Retinal pigment epithelial cell (primary cell): ENCODE measurements around the gene ABO.
"Not testable (repeated sequence)": the region's sequence is repeated elsewhere in the genome, so short reads cannot be mapped to it uniquely, and the experiment has no call there.

Experiments used
- DNase-seq: peaks from one replicate; pipeline ENCODE4 v3.0.0-alpha.2; 2010; ENCODE audit warnings: low read depth
- H3K4me3 ChIP-seq: 2 replicates; pipeline ENCODE4 v1.5.1; 2011; ENCODE audit warnings: mild to moderate bottlenecking, low read length, control low read depth, moderate library complexity
- CTCF ChIP-seq: conservative IDR thresholded peaks from 2 replicates; pipeline ENCODE4 v1.5.1; 2011; ENCODE audit warnings: low read depth, low read length, control low read depth, inconsistent platforms

ABO gene

GRCh38 chr9:133254471-133254870, 20.5 kb downstream of the ABO start:
- H3K4me3 ChIP-seq: no peak overlapping the region
- no peak for TF ChIP-seq CTCF
- no peak for DNase-seq

- no peak overlapping the region for H3K4me3 ChIP-seq
- DNase-seq: no peak
- no peak for TF ChIP-seq CTCF
These were observed 21.7 kb downstream of the ABO start for GRCh38 chr9:133253268-133253667.

- no peak for TF ChIP-seq CTCF
- DNase-seq: no peak
- H3K4me3 ChIP-seq: no peak overlapping the region
These were observed 22.5 kb downstream of the ABO start for GRCh38 chr9:133252301-133253020.

GRCh38 chr9:133251773-133252172, 23.2 kb downstream of the ABO start:
- no peak for DNase-seq

GRCh38 chr9:133251221-133251620, 23.8 kb downstream of the ABO start:
- H3K4me3 ChIP-seq, DNase-seq: not testable (repeated sequence)

More at GRCh38 chr9:133251773-133252172, 23.2 kb downstream of the ABO start:
- no peak for TF ChIP-seq CTCF
- H3K4me3 ChIP-seq: no peak overlapping the region

GRCh38 chr9:133250741-133251170, 24.2 kb downstream of the ABO start:
- TF ChIP-seq CTCF: no peak
- DNase-seq: no peak
- no peak overlapping the region for H3K4me3 ChIP-seq

GRCh38 chr9:133249337-133249736, 25.7 kb downstream of the ABO start:
- no peak for TF ChIP-seq CTCF
- H3K4me3 ChIP-seq: no peak overlapping the region
- no peak for DNase-seq
